Uterus (tissue), 4 donors: Measurements from ENCODE around the gene LRP11. TPM values are rescaled to one million over a fixed set of nuclear protein-coding genes. Genes with fewer than 3 reads are reported as not detected.

Experiments
- DNase-seq, 2 donors: peaks; one replicate each; pipeline ENCODE4 v3.0.0-alpha.2; 2019 to 2020
- H3K27ac ChIP-seq, 2 donors: fragments of 200-600 bp; sonication (generic); 1 replicate in 1 of 2; 2 replicates in 1 of 2; pipeline ENCODE4 v1.5.1; 2016 to 2018
- H3K27me3 ChIP-seq, 2 donors: fragments of 200-600 bp; sonication (generic); one replicate each; pipeline ENCODE4 v1.5.1; 2018 to 2019; ENCODE audit warnings: control low read depth in 1 of 2
- H3K36me3 ChIP-seq, 2 donors: fragments of 200-600 bp; sonication (generic); one replicate each; pipeline ENCODE4 v1.5.1; 2019; ENCODE audit warnings: control low read depth in 1 of 2
- H3K4me1 ChIP-seq, 2 donors: fragments of 200-600 bp; sonication (generic); one replicate each; pipeline ENCODE4 v1.5.1; 2018 to 2019; ENCODE audit warnings: control low read depth in 1 of 2
- H3K4me3 ChIP-seq, 2 donors: fragments of 200-600 bp; sonication (generic); 1 replicate in 1 of 2; 2 replicates in 1 of 2; pipeline ENCODE4 v1.5.1; 2018 to 2019; ENCODE audit warnings: mild to moderate bottlenecking in 1 of 2
- H3K9me3 ChIP-seq, 2 donors: fragments of 200-600 bp; sonication (generic); one replicate each; pipeline ENCODE4 v1.5.1; 2019; ENCODE audit warnings: control low read depth in 1 of 2
- CTCF ChIP-seq, 4 experiments: fragments of 200-600 bp in 2 of 4; fragments of 450-650 bp in 2 of 4; sonication (generic) in 2 of 4; IDR thresholded peaks; one replicate each; pipeline ENCODE4 v1.5.1; 2016 to 2019; ENCODE audit warnings: antibody characterized with exemption in 4 of 4, mild to moderate bottlenecking in 2 of 4, moderate library complexity in 1 of 4
- POLR2A ChIP-seq, 2 donors: fragments of 450-650 bp; IDR thresholded peaks; one replicate each; pipeline ENCODE4 v1.6.1; 2016; ENCODE audit warnings: antibody characterized with exemption in 2 of 2, mild to moderate bottlenecking in 1 of 2, moderate library complexity in 1 of 2
- intact Hi-C: fragments of 100-400 bp; cut with DNase I; formaldehyde crosslinking; loops from one replicate; pipeline ENCODE4 v1.15.1; 2023; ENCODE audit warnings: low total_unique reads
- total RNA-seq, 4 donors: library from RNA; depleted of rRNA in 3 of 4; stranded (reverse); fragments of >200 nt in 3 of 4; gene quantifications; one replicate each; pipeline versions ENCODE4 v1.1.0 to v1.2.4, GENCODE V29; 2014 to 2023
- donor health status: DM: yes; HTN: yes; CAD: no.

The LRP11 gene
- total RNA-seq, 4 donors from 2014 or later = 22.0 to 61.7 (median 29.8) TPM

GRCh38 chr6:149871182-149871581 lies 7.0 kb upstream of the LRP11 start:
- intact Hi-C loops = no loop called here

GRCh38 chr6:149869275-149869892 lies 5.2 kb upstream of the LRP11 start:
- Histone ChIP-seq H3K4me1 (no peaks in the 10 kb centered on the region), H3K4me3 (no peak overlapping the region), H3K27ac (no peak overlapping the region), H3K36me3 (no peaks in the 10 kb centered on the region), H3K27me3 (no peaks in the 10 kb centered on the region), H3K9me3 (no peaks in the 10 kb centered on the region)
- intact Hi-C loops = no loop called here
- DNase-seq = no peak
- TF ChIP-seq CTCF (IDR thresholded peaks at IDR 0.05) = no peak
- TF ChIP-seq POLR2A (IDR thresholded peaks at IDR 0.05) = no peak

More at GRCh38 chr6:149871182-149871581, 7.0 kb upstream of the LRP11 start:
- Histone ChIP-seq H3K27ac (no peak overlapping the region), H3K36me3 (no peaks in the 10 kb centered on the region), H3K27me3 (no peaks in the 10 kb centered on the region), H3K4me3 (no peak overlapping the region), H3K9me3 (no peaks in the 10 kb centered on the region), H3K4me1 (no peaks in the 10 kb centered on the region)
- DNase-seq = no peak
- TF ChIP-seq CTCF (IDR thresholded peaks at IDR 0.05) = no peak

GRCh38 chr6:149867876-149868640 lies 3.9 kb upstream of the LRP11 start:
- H3K36me3 ChIP-seq = no peaks in the 10 kb centered on the region
- no peak overlapping the region for H3K27ac ChIP-seq
- no peaks in the 10 kb centered on the region for H3K4me1 ChIP-seq
- H3K27me3 ChIP-seq = no peaks in the 10 kb centered on the region
- H3K4me3 ChIP-seq = no peak overlapping the region
- intact Hi-C loops = no loop called here
- no peak for DNase-seq
- no peak for TF ChIP-seq CTCF (IDR thresholded peaks at IDR 0.05)
- no peak for TF ChIP-seq POLR2A (IDR thresholded peaks at IDR 0.05)
- H3K9me3 ChIP-seq = no peaks in the 10 kb centered on the region

GRCh38 chr6:149864578-149865535 lies 698 bp upstream of the LRP11 start:
- peak overlapping the region; percentile 44 to 86 for H3K4me3 ChIP-seq
- intact Hi-C loops = no loop called here
- peaks cover 0 to 3% of the 10 kb centered on the region in 2 donors for H3K4me1 ChIP-seq
- H3K9me3 ChIP-seq = no peaks in the 10 kb centered on the region
- TF ChIP-seq POLR2A (IDR thresholded peaks at IDR 0.05) (no peak), CTCF (IDR thresholded peaks at IDR 0.05) (peak; percentile 69 to 81 (median 74))
- DNase-seq = peak in 1 of 2 donors; percentile 51
- H3K27me3 ChIP-seq = no peaks in the 10 kb centered on the region
- no peaks in the 10 kb centered on the region for H3K36me3 ChIP-seq
- H3K27ac ChIP-seq = peak overlapping the region; percentile 95 to 96
